ENCODE data around the gene PLCH1. TPM values are rescaled to one million over a fixed set of nuclear protein-coding genes. Genes with fewer than 3 reads are reported as not detected.

Gene PLCH1
- total and polyA plus RNA-seq, 2 of the 13 experiments (the other 11 are each of a cell fraction or from before 2014, with no cell fraction given) = 2.0 to 3.0 TPM

DNA sequence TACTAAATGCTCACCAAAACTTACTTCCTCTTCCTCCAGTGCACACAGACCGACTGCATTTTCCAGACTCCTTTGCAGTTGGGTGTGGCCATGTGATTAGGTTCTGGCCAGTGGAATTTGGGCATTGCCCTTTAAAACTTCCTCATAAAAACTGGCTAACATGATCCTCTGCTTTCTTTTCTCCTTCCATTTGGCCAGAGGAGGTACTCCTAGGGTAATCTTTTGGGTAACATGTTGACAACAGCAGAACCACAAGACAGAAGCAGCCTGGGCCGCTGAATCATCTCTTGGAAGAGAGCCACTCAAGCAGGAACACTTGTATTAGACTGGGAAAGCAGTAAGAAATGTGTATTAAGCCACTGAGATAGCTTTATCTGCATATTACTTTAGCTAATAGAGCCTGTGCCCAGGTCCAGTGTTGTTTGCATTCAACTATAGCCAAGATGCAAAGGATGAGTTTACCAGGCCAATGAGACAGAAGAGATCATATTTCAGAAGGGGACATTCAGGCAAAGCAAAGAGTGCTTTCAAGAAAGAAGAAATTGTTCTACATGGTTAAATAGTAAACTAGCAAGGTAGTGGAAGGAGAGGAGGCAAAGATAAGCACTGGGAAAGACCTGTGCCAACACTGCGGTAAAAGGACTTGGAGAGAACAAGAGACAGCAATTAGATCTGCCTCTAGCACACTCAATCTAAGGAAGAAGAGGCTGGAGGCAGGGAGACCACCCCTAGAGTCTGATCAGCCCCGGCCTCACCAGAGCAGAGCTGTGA is 79.8 kb downstream of the PLCH1 start (continued):
- peak; percentile 80; the same call in 1 of the 2 replicates for TF ChIP-seq ZNF232 (CRISPR knock-in tag; IDR thresholded peaks at IDR 0.05; ENCODE audit: borderline replicate concordance)
- no peak for TF ChIP-seq RELA (CRISPR knock-in tag; IDR thresholded peaks at IDR 0.05)
- no peak for TF ChIP-seq ZNF432 (CRISPR knock-in tag; IDR thresholded peaks at IDR 0.05; ENCODE audit: borderline replicate concordance)
- TF ChIP-seq ZNF430 (CRISPR knock-in tag; IDR thresholded peaks at IDR 0.05) = no peak
- no peak for TF ChIP-seq SPEN (CRISPR knock-in tag; IDR thresholded peaks at IDR 0.05; ENCODE audit: low read depth)
- TF ChIP-seq, protein P1, sequence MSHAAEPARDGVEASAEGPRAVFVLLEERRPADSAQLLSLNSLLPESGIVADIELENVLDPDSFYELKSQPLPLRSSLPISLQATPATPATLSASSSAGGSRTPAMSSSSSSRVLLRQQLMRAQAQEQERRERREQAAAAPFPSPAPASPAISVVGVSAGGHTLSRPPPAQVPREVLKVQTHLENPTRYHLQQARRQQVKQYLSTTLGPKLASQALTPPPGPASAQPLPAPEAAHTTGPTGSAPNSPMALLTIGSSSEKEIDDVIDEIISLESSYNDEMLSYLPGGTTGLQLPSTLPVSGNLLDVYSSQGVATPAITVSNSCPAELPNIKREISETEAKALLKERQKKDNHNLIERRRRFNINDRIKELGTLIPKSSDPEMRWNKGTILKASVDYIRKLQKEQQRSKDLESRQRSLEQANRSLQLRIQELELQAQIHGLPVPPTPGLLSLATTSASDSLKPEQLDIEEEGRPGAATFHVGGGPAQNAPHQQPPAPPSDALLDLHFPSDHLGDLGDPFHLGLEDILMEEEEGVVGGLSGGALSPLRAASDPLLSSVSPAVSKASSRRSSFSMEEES (CRISPR knock-in tag; IDR thresholded peaks at IDR 0.05) = no peak
- no peak for TF ChIP-seq HOXA3 (CRISPR knock-in tag; IDR thresholded peaks at IDR 0.05)
- TF ChIP-seq MBD4 (IDR thresholded peaks at IDR 0.05; ENCODE audit: borderline replicate concordance, low read length) = no peak
- TF ChIP-seq MZF1 (CRISPR knock-in tag; IDR thresholded peaks at IDR 0.05; ENCODE audit: borderline replicate concordance) = no peak
- TF ChIP-seq ADNP (CRISPR knock-in tag; IDR thresholded peaks at IDR 0.05) = no peak
- TF ChIP-seq ISL2 (CRISPR knock-in tag; IDR thresholded peaks at IDR 0.05) = no peak
- TF ChIP-seq, protein P2, sequence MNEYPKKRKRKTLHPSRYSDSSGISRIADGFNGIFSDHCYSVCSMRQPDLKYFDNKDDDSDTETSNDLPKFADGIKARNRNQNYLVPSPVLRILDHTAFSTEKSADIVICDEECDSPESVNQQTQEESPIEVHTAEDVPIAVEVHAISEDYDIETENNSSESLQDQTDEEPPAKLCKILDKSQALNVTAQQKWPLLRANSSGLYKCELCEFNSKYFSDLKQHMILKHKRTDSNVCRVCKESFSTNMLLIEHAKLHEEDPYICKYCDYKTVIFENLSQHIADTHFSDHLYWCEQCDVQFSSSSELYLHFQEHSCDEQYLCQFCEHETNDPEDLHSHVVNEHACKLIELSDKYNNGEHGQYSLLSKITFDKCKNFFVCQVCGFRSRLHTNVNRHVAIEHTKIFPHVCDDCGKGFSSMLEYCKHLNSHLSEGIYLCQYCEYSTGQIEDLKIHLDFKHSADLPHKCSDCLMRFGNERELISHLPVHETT (CRISPR knock-in tag; conservative IDR thresholded peaks at IDR 0.05) = no peak
- TF ChIP-seq SMC3 (IDR thresholded peaks at IDR 0.05; ENCODE audit: low read length) = no peak
- no peak for TF ChIP-seq ZMAT3 (CRISPR knock-in tag; conservative IDR thresholded peaks at IDR 0.05)
- TF ChIP-seq FOXA3 (CRISPR knock-in tag; IDR thresholded peaks at IDR 0.05) = peak; percentile 61
- no peak for TF ChIP-seq ZNF468 (CRISPR knock-in tag; IDR thresholded peaks at IDR 0.05)
- no peak for TF ChIP-seq ZNF615 (CRISPR knock-in tag; IDR thresholded peaks at IDR 0.05; ENCODE audit: borderline replicate concordance)
- TF ChIP-seq MEF2D (CRISPR knock-in tag; IDR thresholded peaks at IDR 0.05) = no peak
- TF ChIP-seq ZNF772 (CRISPR knock-in tag; IDR thresholded peaks at IDR 0.05) = no peak
- TF ChIP-seq TAF15 (IDR thresholded peaks at IDR 0.05; ENCODE audit: low read depth, low read length, poor library complexity, severe bottlenecking) = no peak
- TF ChIP-seq, protein P3, sequence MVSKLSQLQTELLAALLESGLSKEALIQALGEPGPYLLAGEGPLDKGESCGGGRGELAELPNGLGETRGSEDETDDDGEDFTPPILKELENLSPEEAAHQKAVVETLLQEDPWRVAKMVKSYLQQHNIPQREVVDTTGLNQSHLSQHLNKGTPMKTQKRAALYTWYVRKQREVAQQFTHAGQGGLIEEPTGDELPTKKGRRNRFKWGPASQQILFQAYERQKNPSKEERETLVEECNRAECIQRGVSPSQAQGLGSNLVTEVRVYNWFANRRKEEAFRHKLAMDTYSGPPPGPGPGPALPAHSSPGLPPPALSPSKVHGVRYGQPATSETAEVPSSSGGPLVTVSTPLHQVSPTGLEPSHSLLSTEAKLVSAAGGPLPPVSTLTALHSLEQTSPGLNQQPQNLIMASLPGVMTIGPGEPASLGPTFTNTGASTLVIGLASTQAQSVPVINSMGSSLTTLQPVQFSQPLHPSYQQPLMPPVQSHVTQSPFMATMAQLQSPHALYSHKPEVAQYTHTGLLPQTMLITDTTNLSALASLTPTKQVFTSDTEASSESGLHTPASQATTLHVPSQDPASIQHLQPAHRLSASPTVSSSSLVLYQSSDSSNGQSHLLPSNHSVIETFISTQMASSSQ (IDR thresholded peaks at IDR 0.05; ENCODE audit: low read depth) = 0 out of 2 replicates have a peak, but pooled peaks have one; percentile 35
- TF ChIP-seq, protein P3 (CRISPR knock-in tag; IDR thresholded peaks at IDR 0.05; ENCODE audit: borderline replicate concordance) = peak; percentile 72; the same call in 1 of the 2 replicates
- no peak for TF ChIP-seq ZNF333 (CRISPR knock-in tag; IDR thresholded peaks at IDR 0.05; ENCODE audit: borderline replicate concordance)
- TF ChIP-seq JUNB (CRISPR knock-in tag; IDR thresholded peaks at IDR 0.05; ENCODE audit: borderline replicate concordance) = no peak

All from HepG2 (cell line).